Measurements from ENCODE around the gene AMER1. TPM values are rescaled to one million over a fixed set of nuclear protein-coding genes. Genes with fewer than 3 reads are reported as not detected.

The AMER1 gene
- total RNA-seq, 4 donors from 2014 or later: 4.0 to 11.1 (median 5.1) TPM

- no peaks in the 10 kb centered on the region for H3K9me3 ChIP-seq
- no peaks in the 10 kb centered on the region for H3K36me3 ChIP-seq
- DNase-seq: no peak
- H3K27me3 ChIP-seq: no peaks in the 10 kb centered on the region
- H3K4me3 ChIP-seq: peak overlapping the region; percentile 53 to 72 (median 68)
- 33 to 42% methylated on average over 1 to 3 of the region's 5 CpGs for WGBS, 2 donors
- peak overlapping the region; percentile 87 to 95 (median 90) for H3K27ac ChIP-seq
- TF ChIP-seq CTCF (IDR thresholded peaks at IDR 0.05) (no peak), POLR2A (IDR thresholded peaks at IDR 0.05) (no peak)
- H3K4me1 ChIP-seq: peaks cover 5 to 36% (median 7%) of the 10 kb centered on the region in 3 donors
- intact Hi-C loops (cut with DNase I): no loop called here
Observed at GRCh38 chrX:64206556-64207162, 1.2 kb upstream of the AMER1 start.

DNA sequence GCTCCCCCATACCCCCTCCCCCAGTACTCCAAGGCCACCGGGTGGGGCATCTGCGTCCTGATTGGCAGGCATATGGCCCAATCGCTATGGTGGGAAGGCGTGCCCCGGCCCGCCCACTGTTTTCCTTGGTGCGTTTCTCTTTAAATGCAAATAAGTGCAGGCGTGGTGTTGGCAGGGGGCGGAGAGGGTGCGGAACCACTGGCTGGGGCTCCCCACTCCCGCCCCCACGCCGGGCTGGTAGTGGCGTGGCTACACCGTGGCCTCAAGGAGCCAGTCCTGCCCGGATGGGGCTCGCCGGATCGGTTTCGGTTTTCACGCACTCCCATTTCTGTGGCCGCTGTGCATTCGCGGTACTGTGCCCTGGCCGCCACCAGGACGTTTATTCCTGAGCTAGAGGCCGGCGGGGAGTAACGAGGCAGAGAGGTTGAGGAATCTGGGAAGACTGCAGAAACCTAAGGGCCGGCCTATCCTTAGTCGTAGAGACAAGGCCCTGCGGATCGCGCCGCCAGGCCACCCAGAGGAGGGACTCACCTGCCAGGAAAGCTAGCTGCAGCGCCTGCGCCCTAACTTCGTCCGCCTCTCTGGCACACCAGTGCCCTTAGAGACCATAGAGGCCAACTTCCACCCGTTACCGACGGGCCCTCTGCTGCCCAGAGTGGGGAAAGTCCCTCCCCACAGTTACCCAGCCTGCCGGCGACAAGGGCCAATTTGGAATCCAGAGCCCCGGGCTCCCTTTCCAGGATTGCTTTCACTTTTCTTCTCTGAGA, 410 bp upstream of the AMER1 start:
- Histone ChIP-seq H3K4me1 (peaks cover 5 to 36% (median 7%) of the 10 kb centered on the region in 3 donors), H3K36me3 (no peaks in the 10 kb centered on the region), H3K27me3 (no peaks in the 10 kb centered on the region), H3K27ac (peak overlapping the region; percentile 87 to 95 (median 90)), H3K4me3 (peak overlapping the region; percentile 53 to 72 (median 68)), H3K9me3 (no peaks in the 10 kb centered on the region)
- intact Hi-C loops (cut with DNase I): no loop called here
- peak in 2 of 4 donors; percentile 51 to 76 for TF ChIP-seq POLR2A (IDR thresholded peaks at IDR 0.05)
- peak in 2 of 6 experiments; percentile 4 to 11 for TF ChIP-seq CTCF (IDR thresholded peaks at IDR 0.05)
- DNase-seq: peak; percentile 36
- 44% methylated on average over 9 of the region's 45 CpGs; no CpG with 5 or more reads in 1 of the 2 donors for WGBS, 2 donors

DNA sequence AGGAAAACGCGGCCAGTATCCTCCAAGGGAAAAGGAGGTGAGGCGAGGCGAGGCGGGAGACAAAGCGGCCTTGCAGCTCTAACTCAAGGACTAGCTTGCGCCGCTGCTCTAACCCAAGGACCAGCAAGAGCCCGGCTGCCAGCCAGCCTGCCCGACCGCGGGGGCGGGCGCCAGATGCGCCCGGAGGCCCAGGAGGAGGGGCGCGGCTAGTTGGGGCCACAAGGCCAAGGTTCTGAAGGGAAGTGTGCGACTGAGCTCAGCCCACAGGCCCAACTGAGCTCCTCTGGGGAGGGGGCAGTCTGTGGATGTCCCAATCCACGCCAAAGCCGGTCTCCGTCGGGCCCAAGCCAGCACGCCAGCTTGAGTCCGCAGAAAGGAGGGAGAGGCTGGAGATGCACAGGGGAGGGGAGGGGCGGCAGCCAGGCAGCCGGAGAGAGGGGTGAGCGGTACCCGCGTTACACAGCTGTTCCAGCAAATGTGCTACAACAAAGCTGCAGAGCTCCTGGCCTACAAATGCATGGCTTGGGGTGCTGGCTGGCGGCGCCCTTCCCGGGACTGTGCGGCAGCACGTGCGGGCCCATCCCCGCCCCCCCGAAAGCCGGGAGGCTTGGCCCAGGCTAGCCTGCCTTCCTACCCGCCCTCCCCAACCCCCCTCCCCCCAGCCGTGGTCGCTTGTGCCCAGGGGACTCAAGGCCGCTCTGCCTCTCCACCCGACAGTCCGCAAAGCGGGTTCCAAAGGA, 637 bp downstream of the AMER1 start:
- Histone ChIP-seq H3K9me3 (no peaks in the 10 kb centered on the region), H3K27ac (peak overlapping the region; percentile 87 to 95 (median 90)), H3K4me3 (peak overlapping the region; percentile 53 to 72 (median 68)), H3K4me1 (peaks cover 5 to 36% (median 7%) of the 10 kb centered on the region in 3 donors), H3K36me3 (no peaks in the 10 kb centered on the region), H3K27me3 (no peaks in the 10 kb centered on the region)
- intact Hi-C loops (cut with DNase I): no loop called here
- TF ChIP-seq CTCF (IDR thresholded peaks at IDR 0.05): no peak
- no peak for TF ChIP-seq POLR2A (IDR thresholded peaks at IDR 0.05)
- DNase-seq: no peak
- WGBS, 2 donors: 5 to 44% methylated on average over 11 to 18 of the region's 46 CpGs

- DNase-seq: no peak
- TF ChIP-seq CTCF (IDR thresholded peaks at IDR 0.05) (no peak), POLR2A (IDR thresholded peaks at IDR 0.05) (no peak)
- intact Hi-C loops (cut with DNase I): no loop called here
- Histone ChIP-seq H3K27ac (peak overlapping the region; percentile 87 to 95 (median 90)), H3K4me3 (peak overlapping the region; percentile 53 to 72 (median 68)), H3K4me1 (peaks cover 5 to 36% (median 7%) of the 10 kb centered on the region in 3 donors), H3K27me3 (no peaks in the 10 kb centered on the region), H3K36me3 (no peaks in the 10 kb centered on the region), H3K9me3 (no peaks in the 10 kb centered on the region)
- WGBS, 2 donors: 0 to 50% methylated on average over 2 to 3 of the region's 23 CpGs
Observed at GRCh38 chrX:64204252-64204651, 1.3 kb downstream of the AMER1 start.
